NCI-H2196 (cell line): Measurements from ENCODE around the gene LRRC8D.

ENCODE experiments used
- DNase-seq: peaks from one replicate; lab custom pipeline; 2025; ENCODE audit not compliant: unreplicated experiment; lab: John Stamatoyannopoulos, UW

LRRC8D gene

GRCh38 chr1:89865498-89866382 lies 44.9 kb downstream of the LRRC8D start:
- no peak for DNase-seq

GRCh38 chr1:89866568-89866967 lies 45.7 kb downstream of the LRRC8D start:
- DNase-seq: no peak

DNA sequence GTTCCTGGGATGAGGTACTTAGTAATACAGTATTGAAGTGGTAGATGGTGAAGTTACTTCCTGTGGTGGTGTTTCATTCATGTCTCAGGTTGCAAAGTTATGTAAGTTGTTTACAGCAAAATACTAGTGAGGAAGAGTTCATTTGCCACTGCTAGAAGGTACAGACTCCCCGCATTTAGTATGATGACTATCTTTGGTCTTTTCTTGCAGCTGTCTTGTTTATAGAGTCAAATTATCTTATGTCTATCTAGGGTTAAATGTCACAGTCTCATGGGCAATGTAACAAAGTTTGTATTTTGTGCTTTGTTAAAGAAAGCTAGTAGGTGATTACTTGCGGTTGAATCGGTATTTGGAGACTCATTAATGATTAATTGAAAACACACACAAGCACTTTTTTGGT lies 50.2 kb downstream of the LRRC8D start:
- no peak for DNase-seq

DNA sequence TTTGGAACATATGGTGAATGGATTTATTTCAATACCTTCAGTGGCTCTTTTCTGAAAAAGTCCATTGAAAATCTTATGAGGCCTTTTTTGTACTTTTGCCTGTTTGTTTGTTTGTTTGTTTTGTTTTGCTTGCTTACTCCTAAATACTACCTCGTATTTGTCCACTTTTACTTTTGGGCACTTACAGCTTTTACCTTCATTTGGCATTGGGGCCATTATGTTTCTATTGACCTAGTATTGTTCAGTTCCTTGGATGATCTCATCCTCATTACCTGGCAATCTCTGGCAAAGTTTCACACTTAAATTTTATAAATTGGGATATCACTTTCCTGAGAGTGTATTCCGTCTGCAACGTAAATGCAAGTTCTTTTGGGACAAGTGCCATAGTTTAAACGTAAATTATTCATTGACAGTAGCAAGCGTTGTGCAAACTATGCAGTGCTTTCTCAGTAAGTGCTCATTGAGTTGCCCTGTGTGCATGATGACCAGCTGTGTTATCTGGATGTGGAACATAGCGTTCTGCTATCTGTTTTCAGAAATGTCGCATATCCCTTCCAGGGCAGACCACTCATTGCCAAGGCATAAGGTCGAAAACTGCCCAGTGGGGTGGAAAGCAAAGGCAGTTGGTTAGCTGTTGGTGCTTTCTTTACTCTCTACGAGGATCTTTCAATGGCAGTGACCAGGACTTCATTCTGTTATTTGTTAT lies 51.1 kb downstream of the LRRC8D start:
- no peak for DNase-seq

DNA sequence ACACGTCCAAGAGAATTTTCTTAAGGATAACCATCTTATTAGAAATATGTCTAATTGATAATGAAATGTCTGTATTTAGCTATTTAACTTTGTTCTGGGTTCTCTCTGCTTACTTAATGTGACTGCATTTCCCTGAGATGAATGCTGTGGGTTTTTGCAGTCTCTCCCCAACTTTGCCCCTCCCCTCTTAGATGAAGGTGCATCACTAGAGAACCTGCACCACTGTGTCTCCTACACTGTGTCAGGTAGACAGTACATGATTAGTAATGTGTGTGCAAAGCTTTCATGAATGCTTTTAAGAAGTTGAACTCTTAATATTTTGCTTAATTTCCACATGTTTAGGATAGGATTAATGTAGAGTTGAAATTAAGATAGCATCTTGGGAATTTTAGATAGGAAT lies 51.7 kb downstream of the LRRC8D start:
- no peak for DNase-seq

DNA sequence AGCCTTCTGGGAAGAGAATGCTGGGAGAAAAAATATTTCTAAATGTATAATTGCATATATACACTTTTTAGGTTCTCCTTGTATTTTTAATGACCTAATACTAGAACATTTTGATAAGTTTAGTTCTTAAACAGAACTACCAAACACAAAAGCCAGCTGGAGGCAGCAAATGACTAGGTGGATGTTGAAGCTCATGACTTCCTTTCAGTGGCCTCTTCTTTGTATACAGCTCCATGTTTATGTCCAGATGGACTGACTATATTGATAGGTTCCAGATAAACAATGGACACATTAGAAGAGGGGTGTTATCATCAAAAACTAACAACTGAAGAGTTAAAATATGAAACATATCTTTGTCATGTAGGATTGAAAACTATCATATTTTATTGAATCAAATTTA lies 52.5 kb downstream of the LRRC8D start:
- DNase-seq: no peak

GRCh38 chr1:89873770-89874169 lies 52.9 kb downstream of the LRRC8D start:
- no peak for DNase-seq

DNA sequence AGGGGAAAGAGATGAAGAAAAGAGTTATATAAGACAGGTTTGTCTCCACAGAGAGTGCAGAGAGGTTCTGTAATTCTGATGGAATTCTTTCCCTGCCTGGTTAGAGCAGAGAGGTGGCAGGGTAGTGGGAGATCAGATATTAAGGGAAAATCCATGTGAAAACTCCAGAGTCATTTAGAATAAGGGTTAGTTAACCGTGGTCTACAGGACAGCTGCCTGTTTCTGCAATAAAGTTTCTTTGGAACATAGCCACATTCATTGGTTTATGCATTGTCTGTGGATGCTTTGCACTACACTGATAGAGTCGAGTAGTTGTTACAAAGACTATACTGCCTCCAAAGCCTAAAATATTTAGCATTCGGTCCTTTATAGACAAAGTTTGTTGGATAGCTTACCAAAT lies 55.6 kb downstream of the LRRC8D start:
- no peak for DNase-seq

GRCh38 chr1:89877756-89878155 lies 56.9 kb downstream of the LRRC8D start:
- DNase-seq: no peak

DNA sequence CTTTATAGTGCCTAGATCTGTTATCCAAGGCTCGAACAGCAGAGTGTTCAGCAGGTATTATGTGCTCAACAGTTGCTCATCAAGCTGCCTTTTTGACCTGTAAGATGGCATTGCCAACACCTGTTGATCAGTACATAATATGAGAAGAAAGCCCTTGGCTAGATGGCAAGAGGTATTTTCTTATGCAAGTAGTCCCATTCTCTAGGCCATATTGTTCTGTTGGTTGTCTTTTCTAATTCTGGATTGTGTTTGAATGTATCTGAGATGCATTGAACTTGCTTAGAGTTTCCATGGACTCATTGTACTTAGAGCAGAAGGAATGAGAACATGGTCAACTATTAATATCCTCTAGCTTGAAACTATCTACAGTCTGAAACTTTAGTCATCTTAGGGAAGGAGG lies 57.4 kb downstream of the LRRC8D start:
- DNase-seq: no peak

GRCh38 chr1:89880679-89881078 lies 59.8 kb downstream of the LRRC8D start:
- no peak for DNase-seq

GRCh38 chr1:89881415-89882058 lies 60.7 kb downstream of the LRRC8D start:
- DNase-seq: no peak

DNA sequence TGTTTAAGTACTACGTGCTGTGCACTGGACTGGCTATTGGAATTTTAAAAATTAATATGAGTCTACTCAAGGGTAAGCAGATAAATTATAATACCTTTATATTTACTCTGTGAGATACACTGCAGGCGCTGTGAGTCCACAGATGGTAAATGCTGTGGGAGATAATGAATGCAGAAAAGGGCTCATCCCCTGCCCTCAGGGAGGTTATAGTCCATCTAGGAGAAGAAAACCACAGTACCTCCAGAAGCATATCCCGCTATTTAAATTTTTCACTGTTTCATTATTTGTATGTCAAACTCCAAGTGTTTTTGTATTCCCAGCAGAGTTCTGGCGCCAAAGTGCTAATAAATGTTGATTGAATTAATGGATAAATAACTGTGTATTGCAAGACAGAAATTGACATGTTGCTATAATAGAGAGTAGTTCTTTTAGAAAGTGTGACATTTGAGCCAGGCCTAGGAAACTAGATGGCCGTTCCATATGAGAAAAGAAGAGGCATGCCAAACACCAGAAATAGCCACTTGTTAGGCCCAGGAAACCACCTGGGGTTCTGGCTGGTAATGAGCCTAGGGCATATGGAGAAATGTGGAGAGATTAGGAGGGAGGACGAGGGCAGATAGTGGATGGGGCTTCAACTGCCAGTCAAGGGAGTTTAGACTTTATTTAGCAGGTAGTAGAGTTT lies 61.7 kb downstream of the LRRC8D start:
- DNase-seq: no peak

DNA sequence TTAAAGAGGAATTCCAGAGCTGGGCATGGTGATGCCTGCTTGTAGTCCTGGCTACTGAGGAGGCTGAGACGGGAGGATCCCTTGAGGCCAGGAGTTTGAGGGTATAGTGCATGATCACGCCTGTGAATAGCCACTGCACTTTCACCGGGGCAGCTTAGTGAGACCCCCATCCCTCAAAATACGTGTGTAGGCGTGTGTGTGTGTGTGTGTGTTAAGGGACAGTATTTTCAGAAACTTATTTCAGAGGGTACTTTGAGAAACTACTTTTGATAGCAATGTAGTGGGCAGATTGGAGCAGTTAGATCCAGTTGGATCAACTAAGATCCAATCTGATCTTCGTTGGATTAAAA lies 62.2 kb downstream of the LRRC8D start:
- no peak for DNase-seq

DNA sequence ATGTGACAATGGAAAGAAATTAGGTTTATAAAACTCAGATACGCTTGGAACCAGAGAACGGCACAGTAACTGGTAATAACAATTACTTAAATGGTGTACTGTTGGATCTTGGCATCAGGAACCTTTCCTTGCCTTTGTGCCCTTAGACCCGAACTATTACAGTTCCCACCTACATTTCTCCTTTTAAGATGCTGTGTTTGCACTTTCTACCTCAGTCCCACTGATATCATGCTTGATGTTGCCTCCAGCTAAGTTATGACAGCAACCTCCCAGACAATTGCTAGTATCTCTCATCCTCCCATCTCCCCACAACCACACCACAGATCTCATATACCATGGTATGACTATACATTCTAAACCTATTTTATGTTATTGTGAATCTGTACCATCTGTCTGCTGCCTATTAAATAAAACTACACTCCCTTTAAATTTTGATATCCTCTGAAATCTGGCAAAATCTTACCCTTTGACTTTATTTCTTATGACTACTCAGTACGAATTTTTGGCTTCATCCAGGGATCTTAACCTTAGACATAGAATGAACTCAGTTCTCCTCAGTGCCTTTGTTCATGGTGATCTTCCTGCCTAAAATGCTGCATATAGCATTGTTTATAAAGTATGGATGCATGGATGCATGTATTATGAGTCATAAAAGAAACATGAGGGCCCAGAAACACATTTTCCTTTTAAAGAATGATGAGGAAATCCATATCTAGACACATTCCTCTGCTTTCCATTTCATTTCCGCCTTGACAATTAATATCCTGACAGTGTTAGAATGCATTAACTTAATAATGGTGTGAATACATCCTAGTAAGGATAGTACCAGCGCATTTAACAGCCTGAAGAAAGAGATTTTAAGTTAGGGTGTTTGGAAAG lies 64.1 kb downstream of the LRRC8D start:
- no peak for DNase-seq

- no peak for DNase-seq
Measured at GRCh38 chr1:89887270-89887669, 66.4 kb downstream of the LRRC8D start.

DNA sequence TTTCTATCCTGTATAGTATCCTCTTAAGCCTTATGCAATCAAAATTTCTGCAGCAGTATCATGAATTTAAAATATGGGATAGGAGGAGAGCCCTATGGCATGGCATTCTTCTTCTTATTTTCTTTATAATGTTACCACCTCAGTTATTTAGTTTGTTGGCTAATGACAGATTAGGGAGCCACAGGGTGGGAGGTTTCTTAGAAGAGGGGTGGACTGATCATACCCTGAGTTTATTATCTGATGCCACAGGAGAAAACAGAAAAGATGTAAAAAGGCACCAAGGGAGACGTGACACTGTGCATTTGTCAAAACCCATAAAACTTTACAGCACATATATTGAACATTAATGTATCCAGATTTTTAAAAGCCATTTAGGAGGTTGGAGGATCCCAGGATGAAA lies 66.9 kb downstream of the LRRC8D start:
- DNase-seq: no peak

- no peak for DNase-seq
Measured at GRCh38 chr1:89888480-89889322, 67.9 kb downstream of the LRRC8D start.

- no peak for DNase-seq
Measured at GRCh38 chr1:89889323-89889615, 68.4 kb downstream of the LRRC8D start.
